ENCODE results near the gene RARB. TPM values are rescaled to one million over a fixed set of nuclear protein-coding genes. Genes with fewer than 3 reads are reported as not detected.

RARB gene
- total RNA-seq, 2 experiments from 2014 or later = not detected

DNA sequence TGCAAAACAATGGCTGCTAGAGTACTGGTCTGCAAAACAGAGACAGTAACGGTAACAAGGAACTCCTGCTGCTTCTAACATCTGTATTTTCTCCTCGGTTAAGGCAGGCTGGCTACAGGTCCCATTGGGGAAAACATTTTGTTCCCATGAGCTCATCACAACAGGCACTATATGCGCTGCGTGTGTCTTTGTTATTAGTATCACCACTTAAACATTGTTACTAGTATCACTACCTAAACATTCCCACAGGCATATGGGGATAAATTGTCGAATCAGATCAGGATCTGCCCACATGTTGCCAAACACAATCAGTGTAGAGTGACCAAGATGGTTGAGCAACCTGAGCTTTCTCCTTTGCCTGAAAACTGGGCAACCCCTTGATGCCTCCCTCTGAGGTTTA lies 159.5 kb downstream of the RARB start:
- POLR2A ChIA-PET = no interaction called here
- CTCF ChIA-PET = no interaction called here

DNA sequence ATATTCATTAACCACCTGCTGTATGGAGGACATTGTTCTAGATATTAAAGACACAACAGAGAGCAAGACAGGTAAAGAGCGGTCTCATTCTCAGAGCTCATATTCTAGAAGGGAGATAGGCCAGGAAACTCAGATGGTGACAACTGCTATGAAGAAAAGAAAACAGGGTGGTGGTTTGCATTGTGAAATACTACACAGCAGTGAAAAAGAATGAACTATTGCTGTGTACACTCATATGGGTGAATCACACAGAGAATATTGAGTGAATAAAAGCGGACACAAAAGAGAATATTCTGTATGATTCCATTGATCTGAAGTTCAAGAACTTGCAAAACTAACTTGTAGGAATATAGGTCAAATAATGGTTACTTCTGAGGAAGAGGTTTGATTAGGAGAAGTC lies 159.9 kb downstream of the RARB start:
- CTCF ChIA-PET = no interaction called here

GRCh38 chr3:25588441-25589103 lies 160.5 kb downstream of the RARB start:
- CTCF ChIA-PET = no interaction called here
- POLR2A ChIA-PET = no interaction called here

More for the DNA sequence above, 159.9 kb downstream of the RARB start:
- POLR2A ChIA-PET = no interaction called here

- POLR2A ChIA-PET = no interaction called here
- CTCF ChIA-PET = no interaction called here
Measured at GRCh38 chr3:25589104-25589782, 161.2 kb downstream of the RARB start.

- ChIA-PET POLR2A (no interaction called here), CTCF (no interaction called here)
Measured at GRCh38 chr3:25589783-25590258, 161.8 kb downstream of the RARB start.

DNA sequence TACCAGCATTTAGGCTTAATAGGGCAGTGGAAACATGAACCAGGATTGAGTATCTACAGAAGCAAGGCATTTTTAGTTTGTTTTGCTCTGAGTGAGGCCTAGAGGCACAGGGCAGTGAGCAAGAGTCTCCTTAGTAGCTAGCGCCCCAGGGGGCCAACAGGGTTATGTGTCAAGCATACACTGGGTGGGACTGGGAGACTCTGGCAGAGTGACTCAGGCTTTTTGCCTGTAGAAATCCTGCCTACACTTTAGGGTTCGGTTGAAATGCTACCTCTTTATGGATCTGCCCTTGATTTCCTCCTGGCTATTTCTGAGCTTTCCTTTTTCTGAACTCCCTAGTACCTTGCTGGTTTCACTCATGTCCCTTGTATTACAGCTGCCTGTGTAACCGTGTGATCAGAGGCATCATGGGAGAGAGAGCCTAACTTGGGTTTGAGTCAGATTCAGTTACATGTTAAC lies 164.5 kb downstream of the RARB start:
- POLR2A ChIA-PET = no interaction called here
- CTCF ChIA-PET = interaction anchor here (0.6 to 1.0 kb wide), 2 partner anchors 407 to 1860 kb away, joined by 3 read pairs; no protein-coding TSS in a partner anchor

DNA sequence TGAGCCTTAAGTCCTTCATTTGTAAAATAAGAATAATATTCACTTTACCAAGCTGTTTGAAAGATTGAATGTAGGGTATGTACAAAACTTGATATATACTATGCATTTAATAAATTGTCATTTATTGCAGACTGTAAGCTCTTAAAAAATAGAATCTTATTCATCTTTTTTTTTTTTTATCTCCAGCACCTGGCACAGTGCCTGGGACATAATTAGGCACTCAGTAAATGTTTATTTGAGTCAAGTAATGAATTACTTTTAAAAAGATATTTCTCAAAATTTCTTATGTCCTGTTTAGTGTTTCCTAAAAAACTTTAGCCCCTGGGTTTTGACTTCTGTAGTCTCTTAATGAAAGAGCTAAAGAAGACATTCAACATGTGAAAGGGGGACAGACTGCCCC lies 164.9 kb downstream of the RARB start:
- POLR2A ChIA-PET = no interaction called here
- CTCF ChIA-PET = interaction anchor here (0.6 to 1.0 kb wide), 2 partner anchors 406 to 1861 kb away, joined by 3 read pairs; no protein-coding TSS in a partner anchor

DNA sequence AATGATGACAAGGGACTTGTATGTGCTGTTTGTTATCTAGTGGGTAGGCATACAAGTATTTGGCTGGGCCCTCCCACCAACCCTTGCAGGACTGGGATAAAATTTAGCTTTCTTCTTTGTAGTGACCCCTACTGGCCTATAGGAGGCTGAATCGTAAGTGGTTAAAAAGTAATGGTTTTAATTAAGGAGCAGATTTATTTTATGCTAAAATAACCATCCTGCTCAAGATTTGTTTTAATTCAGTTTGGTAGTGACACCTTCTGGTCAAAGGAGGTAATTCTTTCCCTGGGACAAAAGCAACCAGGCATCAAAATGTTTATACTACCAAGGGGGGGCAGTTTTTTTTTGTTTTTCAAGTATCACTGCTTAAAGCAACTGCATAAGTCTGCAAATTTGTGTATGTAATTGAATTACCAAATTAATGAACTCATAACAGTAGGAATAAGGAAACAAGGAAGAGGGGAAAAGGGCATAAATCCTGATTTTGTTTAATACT lies 166.0 kb downstream of the RARB start:
- ChIA-PET POLR2A (no interaction called here), CTCF (interaction anchor here (0.7 kb wide), 2 partner anchors 61 to 187 kb away, joined by 3 read pairs; no protein-coding TSS in a partner anchor)

DNA sequence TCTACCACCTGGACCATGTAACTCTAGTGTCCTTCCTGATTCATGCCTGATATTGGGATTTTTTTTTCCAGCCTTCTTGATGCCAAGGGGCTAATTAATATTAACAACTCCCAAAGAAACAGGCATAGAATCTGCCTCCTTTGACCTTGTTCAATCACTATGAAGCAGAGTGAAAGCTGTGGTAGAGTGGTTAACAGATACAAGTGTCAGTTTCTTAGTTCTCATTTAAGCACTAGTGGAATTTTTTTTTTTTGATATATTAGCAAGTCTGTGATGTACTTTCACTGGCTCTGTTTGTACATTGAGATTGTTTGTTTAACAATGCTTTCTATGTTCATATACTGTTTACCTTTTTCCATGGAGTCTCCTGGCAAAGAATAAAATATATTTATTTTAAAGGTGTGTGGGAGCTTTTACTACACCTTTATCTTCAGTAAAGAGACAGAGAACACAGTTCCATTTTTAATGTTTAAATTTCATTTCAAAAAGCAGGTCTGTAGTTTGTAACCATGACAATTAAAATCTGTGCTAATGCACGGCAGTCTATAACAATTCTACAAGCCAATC lies 169.6 kb downstream of the RARB start:
- ChIA-PET POLR2A (no interaction called here), CTCF (no interaction called here)

DNA sequence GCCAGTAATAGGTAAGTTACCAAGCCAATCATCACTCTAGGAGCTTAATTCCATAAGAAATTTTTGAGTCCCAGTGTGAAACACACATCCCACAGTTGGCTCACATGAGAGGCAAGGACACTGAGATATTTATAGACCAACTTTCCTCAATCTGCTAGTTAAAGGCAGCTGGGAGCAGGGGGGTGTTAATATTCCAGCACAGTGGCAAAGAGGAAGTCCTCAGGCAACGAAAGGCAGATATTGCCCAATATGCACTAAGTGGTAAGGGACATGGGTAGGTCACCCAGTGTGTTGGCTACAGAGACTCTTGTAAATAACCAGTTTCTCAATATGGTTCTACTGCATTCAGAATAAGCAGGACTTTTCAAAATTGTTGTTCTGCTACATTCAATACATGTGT lies 175.6 kb downstream of the RARB start:
- CTCF ChIA-PET = no interaction called here
- POLR2A ChIA-PET = no interaction called here

DNA sequence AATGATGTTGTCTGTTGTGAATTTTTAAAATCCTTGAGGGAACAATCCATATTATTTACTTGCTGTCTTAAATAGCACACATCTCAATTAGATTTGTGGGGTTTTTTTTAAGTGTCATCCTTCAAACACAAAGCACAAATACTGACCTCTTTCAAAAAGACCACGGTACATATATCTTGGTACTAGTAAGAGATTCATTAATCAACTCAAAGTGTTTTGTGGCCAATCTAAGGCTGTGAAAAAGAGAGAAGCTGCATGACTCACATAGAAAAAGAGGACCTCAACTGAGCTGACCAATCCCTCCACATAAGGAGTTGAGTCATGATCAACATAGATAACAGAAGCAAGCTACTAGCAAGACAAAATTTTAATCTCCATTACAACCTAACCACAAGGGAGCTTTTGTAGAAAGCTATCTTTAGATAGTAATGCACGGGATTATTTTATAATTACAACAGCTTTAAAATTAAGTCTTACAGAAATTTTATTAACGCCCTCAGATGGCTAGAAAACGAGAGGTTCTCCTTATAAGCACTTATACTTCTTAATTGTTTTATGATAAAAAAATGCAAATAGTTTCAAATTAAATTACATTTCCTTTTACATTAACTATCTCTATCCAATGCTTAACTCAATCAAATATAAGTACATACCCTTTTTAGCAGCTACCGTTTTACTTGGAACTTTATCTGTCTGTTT lies 176.2 kb downstream of the RARB start:
- CTCF ChIA-PET = no interaction called here
- POLR2A ChIA-PET = no interaction called here

- POLR2A ChIA-PET = no interaction called here
- CTCF ChIA-PET = no interaction called here
Measured at GRCh38 chr3:25610167-25610566, 182.1 kb downstream of the RARB start.

DNA sequence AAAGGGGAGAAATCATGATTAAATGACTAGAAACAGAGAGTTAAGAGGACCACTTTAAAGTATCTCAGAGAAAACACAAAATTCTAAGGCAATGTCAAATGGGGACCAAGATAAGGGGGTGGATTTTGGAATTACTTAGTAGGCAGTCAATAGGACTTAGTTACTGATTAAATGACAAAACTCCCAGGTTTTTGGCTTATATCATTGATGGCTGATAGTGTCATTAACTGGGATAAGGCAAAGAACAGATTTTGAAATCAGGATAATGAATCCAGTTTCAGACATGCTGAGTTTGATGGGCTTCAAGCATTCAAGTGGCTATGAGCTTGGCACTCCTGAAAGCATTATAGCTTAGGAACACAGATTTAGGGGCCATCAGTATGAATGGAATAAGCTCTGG lies 182.7 kb downstream of the RARB start:
- ChIA-PET POLR2A (no interaction called here), CTCF (no interaction called here)

DNA sequence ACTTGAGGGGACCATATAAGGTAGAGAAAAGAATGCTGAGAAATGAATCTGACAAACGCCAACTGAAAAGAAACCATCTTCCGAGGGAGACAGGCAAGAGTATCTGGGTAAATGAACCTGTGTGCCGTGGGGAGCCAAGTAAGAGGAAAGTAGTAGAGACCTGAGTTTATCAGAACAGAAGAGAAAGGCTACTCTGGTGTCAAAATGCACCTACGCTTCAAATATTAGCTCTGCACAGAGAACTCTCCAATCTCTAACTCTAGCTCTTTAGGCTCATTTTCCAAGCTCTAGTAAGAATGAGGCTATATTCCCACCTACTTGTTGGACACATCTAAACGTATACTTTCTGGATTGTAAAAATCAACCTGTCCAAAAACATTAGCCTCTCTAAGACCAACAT lies 183.1 kb downstream of the RARB start:
- POLR2A ChIA-PET = no interaction called here
- CTCF ChIA-PET = no interaction called here

DNA sequence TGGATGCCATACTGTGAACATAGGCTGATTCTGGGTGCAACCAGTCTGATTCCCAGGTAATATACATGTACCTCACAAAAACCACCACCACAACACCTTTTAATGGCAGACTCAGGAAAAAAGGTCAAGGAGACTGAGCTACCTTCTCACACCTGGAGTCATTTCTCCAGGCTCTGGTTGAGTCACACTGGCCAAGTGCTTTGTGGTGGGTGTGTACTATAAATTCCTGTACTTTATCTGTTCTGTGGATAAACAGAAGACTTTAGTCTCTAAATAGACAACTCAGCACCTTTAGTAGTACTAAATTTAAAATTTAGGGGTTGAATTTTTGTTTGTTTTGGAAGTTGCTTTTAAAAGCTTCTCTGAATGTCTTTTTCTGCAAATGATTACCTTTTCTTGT lies 190.0 kb downstream of the RARB start:
- ChIA-PET CTCF (no interaction called here), POLR2A (no interaction called here)

DNA sequence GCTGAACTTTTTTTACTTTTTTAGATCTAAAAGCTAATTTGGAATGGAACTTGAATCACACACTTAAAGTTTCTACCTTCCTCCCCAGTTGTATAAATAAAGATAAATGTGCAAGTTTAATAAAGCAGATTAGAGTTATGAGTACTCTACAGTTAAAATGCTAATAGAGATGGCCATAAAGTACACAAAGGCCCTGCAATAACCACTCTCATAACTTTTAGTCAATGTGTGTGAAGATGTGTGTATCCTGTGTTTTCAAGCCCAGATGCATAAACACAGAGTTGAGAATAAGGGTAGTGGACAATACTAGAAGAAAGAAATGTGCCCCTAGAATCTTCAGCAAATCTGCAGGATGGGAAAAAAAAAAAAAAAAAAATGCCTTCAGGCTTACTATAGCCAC lies 191.3 kb downstream of the RARB start:
- ChIA-PET CTCF (no interaction called here), POLR2A (no interaction called here)

DNA sequence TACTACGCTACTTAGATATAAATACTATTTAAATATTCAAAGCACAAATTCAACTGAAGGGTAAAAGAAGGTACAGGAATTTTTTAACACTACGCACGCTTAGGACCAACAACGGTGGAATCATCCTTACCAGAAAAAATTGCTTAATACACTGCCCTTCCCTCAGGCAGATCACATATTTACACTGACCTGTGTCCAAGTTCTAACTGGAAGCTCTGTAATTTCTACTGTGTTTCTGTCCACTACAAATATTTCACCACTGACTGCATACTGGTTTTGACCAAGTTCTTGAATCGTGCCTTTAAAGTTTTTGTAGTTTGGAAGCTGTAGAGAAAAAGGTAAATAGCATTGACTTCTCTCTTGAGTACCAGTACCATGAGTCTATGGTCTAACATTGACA lies 192.4 kb downstream of the RARB start:
- CTCF ChIA-PET = no interaction called here
- POLR2A ChIA-PET = no interaction called here

DNA sequence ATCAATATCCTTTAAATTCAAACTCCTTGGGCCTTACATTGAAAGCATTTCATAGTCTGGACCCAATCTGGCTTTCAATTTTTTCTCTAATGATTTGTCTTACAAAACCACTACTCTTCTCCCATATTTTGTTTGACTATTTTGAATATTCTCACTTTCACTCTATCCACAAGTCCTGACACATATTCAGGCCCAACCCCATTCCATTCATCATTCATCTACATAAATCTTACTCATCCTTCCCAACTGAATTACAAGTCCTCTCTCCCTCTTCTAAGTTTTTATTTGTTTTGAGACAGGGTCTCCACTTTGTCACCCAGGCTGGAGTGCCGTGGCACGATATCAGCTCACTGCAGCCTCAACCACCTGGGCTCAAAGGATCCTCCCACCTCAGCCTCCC lies 193.0 kb downstream of the RARB start:
- POLR2A ChIA-PET = no interaction called here
- CTCF ChIA-PET = no interaction called here

DNA sequence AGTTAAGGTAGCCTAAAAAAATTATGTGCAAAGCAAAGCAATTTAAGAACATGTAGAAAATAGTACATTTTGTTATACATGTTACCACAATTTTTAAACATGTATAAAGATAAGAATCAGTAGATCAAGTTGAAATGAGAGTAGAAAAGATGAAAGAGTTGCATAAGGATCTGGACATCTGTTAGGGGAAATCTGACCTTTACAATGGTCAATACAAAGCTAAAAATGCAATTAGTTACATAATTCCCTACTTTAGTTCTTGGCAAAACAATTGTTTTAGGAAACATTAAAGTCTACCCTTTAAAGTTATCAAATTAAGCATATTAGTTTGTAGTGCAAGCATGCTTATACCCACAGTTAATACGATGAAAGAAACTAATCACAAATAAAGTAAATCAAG lies 203.9 kb downstream of the RARB start:
- POLR2A ChIA-PET = no interaction called here
- CTCF ChIA-PET = interaction anchor here (1.4 kb wide), 1 partner anchor 16 kb away, joined by 5 read pairs; no protein-coding TSS in a partner anchor

DNA sequence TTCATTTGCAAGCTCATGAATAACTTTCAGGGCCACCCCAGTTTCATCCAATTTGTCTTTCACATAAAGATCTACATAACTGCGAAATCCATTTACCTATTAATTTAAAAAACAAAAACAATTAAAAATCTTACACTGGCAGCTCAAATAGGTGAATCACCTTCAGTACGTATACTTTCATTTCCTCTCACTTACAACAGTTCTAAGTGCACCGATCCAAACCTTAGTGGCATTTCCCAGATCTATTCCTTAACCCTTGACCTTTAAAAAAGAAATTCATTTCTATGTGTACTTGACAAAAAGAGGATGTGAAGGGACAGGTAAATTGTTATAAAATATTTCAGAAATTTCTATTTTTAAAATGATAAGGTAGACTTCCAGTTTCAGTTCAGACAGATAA lies 205.9 kb downstream of the RARB start:
- CTCF ChIA-PET = no interaction called here
- POLR2A ChIA-PET = no interaction called here

DNA sequence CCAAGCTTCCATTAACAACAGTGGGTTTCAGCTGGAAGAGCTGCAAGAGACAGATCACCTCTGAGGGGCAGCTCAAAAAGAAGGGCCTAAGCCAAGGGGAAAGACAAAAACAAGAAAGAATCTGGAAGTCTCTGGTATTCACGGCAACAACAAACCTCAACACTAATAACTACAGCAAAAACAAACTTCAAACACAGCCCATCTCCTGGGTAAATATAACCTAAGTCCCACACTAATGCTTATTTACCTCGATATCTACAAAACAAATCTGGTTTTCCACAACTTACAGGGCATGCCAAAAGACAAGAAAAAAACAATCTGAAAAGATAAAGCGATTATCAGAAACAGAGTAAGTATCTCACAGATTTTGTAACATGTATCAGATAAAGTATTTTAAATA lies 207.0 kb downstream of the RARB start:
- ChIA-PET POLR2A (no interaction called here), CTCF (no interaction called here)
